Activated T-helper 1 cell treated with Interleukin-2 at 50 U/mL for 16 hours (primary cell): Measurements from ENCODE around the gene ZNF207.
A peak's percentile ranks its signal among the peaks of the same experiment; 100 is the strongest.
"Not testable (repeated sequence)": the region's sequence is repeated elsewhere in the genome, so short reads cannot be mapped to it uniquely, and the experiment has no call there.

Experiments
- DNase-seq: peaks from one replicate; pipeline ENCODE4 v3.0.0-alpha.2; 2020; ENCODE audit warnings: low read depth

The ZNF207 gene

DNA sequence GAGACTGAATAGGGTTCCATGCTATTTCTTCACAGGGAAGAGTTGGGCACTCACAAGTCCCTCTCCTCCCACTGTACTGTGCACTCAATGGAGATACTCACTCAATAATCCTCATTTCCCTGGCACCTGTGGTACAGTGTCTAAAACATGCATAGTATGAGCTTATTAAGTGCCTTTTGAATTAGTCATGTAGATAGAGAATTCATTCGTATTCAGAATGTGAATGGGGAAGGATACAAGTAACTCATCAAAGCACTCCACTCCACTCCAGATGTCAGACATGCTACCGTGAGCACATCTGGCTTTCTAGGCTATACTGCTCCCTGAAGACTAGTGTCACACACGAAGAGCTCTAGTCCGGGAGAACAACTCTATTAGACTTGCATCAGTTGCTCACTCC is 14.3 kb upstream of the ZNF207 start:
- no peak for DNase-seq

DNA sequence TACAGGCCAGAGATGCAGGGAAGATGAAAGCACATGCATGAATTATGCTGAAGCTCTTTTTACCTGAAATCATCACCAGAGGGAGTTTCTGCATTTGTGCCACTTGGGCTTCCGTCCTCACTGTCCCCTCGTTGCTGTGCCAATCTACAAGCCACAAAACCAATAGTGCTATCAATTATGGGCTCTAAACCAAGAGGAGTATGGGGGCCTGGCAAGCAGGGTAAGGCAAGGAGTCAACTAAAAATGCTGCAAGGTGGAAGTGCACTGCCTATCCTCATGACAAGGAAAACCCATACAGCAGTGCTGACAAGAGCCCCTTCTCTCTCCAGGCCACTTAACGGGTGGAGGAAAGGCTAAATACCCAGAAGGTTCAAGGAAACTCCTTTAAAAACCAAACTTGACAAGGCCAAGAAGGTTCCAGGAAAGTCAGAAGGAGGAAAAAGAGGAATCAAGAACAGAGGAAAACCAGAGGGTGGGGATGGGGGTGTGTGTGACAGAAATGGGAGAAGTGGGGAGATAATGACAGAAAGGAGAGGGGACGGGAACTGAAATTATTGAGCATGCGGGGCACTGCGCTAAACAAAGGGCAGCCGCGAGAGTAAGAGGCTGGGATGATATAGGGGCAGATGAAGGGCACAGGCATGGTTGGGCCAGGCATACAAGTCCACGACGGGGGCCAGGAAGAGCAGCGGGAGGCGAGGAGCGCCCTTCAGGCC is 8.7 kb upstream of the ZNF207 start:
- peak; percentile 10 for DNase-seq

DNA sequence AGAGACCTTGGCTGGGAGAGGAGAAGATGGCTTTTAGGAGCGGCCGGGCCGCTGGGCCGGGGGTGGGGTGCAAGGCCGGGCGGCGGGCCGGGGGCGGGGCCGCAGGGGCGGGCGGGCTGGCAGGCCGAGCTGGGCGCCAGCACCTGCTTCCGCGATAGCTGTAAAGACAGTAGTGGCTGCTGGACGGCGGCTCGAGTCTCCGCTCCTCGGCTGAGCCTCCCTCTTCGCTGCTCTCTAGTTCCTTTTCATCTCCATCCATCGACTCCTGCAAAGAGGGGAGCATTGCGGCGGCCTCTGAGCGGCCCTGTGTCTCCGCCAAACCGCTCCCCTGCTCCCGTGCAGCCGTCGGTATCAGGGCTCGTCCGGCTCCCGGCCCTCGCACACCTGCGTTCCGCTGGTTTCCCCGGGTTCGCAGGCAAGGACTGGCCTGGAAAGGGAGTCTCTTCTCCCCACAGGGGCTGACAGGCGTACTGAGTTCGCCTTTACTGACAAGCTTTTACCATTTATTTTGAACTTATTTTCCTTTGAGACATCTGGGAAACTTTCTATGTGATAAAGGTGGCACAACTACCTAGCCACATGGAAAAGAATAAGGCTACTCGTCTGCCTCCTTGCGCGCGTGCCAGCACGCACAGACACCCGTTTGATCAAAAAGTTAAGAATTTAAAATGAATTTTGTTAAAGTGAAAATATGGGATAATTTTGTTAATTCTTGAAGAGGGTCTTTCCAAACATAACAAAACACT is 7.9 kb upstream of the ZNF207 start, which contains the start of gene C17orf75:
Gene C17orf75 (minus strand): TSS at position 317 of the 746 bp plus-strand sequence. CDS start 34 bp downstream, at position 283.
- DNase-seq, result peak; percentile 61

DNA sequence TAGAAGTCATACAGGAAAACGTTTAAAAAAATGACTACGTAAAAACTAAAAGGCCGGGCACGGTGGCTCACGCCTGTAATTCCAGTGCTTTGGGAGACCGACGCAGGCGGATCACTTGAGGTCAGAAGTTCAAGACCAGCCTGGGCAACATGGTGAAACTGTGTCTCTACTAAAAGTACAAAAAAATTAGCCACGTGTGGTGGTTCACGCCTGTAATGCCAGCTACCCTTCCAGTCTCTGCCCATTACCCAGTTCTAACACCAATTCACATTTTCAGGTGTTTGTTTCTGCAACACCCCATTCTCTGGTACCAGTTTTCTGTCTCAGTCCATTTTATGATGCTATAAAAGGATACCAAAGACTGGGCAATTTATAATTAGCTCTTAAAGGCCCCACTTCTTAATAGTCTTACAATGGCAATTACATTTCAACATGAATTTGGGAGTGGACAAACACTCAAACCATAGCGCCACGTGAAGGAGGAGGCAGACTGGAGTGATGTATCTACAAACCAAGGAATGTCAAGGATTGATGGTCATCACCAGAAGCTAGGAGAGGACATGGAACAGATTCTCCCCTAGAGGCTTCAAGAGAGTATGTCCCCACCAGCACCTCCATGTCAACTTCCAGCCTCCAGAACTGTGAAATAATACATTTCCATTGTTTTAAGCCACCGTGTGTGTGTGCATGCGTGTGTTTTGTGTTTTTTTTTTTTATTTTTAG is 7.2 kb upstream of the ZNF207 start:
- DNase-seq, result no peak

DNA sequence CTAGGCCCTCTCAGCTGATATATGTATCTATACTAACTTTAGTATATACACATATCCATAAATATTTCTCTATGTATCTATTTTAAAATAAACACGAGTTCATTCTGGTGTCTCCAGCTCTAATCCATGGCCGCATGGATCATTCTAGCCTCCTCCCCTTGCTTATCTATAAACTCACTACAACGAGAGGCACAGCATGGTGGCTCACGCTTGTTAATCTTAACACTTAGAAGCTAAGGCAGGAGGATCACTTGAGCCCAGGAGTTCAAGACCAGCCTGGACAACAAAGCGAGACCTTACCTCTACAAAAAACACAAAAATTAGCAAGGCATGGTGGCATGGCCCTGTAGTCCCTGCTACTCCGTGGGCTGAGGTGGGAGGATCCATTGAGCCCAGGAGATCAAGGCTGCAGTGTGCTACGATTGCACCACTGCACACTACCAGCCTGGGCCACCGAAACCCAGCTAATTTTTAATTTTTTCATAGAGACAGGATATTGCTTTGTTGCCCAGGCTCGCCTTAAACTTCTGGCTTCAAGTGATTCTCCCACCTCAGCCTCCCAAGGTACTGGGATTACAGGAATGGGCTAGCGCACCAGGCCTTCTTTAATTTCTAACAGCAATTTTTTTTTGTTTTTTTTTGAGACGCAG is 3.9 kb upstream of the ZNF207 start:
- no peak for DNase-seq

DNA sequence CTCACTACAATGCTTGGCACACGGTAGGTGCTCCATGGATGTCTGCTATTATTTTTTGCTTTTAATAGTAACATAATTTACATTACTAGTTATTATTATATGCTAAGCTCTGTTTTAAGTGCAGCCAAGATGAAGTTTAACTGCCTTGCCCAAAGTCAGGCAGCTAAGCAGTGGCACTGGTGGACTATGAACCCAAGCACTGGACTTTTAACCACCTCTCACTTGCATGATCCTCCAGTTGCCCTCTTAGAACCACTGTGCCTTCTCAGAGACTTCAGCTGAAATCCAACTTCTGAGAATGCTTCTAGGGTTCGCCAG is 1.5 kb upstream of the ZNF207 start:
- no peak for DNase-seq

DNA sequence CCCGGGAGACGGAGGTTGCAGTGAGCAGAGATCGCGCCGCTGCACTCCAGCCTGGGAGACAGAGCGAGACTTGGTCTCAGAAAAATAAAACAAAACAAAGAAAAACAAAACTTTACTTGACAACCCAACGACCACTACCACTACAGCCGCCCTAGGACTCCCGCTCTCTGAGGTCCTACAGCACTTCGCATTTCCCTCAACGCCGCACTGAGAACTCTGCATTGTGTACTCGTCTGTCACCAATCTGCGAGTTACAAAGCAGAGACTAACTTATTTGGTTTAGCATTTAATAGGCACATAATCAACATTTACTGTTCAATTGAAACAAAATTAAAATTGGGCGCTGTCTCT is 479 bp upstream of the ZNF207 start:
- DNase-seq, result no peak

DNA sequence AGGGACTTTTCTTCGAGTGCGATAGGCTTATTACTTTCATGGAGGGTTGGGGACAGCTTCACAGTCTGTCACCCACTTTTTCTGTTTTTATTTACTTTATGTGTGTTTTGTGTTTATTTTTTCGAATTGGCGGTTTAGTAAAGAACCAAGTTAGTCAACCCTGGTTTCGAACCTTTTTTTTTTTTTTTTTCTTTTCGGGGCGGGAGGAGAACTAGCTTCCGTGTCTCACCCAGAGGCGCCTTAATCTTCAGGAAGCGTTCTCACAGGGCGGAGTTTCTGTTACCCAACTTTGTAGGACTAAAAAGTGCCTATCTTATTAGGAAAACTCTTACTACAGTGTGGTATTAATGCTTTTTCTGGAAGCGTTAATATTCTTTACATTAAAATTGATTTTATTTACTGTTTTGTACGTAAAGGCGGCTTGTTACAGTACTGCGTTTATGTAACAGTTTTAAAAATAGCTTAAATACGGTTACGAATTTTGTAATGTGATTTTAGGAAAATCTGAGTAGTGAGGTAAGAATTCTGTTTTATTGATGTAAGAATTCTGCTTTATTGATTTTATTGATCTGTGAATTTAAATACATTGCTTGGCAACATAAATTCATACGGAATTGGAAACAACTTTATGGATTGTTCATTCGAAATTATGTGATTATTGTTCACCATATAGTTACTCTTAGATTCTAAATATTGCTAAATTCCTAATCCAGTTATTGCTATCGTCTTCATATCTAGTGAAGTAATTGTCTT is 885 bp downstream of the ZNF207 start:
- DNase-seq, result no peak

DNA sequence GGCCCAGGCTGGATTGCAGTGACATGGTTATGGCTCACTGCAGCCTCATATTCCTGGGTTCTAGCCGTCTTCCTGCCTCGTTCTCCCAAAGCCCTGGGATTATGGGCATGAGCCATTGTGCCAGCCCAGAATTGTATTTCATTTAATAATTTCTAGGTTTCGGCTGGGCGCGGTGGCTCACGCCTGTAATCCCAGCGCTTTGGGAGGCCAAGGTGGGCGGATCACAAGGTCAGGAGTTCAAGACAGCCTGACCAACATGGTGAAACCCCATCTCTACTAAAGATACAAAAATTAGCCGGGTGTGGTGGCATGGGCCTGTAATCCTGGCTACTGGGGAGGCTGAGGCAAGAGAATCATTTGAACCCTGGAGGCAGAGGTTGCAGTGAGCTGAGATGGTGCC is 2.8 kb downstream of the ZNF207 start:
- DNase-seq, result not testable (repeated sequence)

DNA sequence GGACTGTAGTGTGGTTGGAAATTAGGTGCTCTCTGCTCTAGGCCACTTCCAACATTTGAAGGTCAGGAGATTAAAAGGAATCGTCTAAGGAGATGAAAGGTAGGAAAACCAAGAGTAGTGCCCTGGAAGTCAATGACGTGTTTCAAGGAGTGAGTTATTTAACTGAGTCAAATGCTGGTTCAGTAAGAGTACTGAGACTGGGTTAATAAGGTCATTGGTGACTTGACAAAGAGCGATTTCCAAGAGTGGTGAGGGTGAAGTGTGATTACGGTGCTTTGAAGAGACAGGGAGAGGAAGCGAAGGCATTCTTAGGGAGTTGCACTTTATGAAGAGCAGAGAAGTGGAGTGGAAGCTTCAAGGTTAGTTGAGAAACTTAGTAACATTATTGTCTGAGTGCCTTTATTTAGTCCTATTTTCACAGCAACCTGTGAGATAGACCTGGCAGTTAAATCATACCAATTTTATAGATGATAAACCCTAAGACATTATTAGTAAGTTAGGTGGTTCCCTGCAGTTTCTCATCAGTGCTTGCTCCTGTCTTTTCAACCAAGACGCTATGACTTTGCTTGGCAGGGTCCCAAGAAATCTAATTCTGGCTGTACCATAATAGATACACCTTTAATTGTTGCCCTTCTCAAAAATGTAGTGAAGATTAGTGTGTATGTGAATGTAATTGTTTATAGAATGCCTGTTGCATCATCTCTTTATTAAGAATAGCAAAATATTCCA is 5.9 kb downstream of the ZNF207 start:
- no peak for DNase-seq

DNA sequence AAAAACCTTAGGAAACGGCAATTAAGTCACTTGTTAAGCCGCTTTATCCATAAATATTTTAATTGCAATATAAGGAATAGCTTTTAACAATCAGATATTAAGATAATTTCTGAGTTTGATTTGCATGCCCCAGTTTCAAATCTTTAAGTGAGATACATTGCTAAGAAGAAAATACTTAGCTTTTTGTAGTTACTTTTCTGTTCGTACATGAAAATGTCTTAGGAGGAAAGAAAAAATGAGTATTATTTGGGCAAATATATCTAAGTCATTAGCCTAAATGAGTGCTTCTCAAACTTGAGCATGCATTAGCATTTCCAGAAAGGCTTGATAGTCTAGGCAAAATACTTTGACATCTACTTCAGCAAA is 6.4 kb downstream of the ZNF207 start:
- no peak for DNase-seq

DNA sequence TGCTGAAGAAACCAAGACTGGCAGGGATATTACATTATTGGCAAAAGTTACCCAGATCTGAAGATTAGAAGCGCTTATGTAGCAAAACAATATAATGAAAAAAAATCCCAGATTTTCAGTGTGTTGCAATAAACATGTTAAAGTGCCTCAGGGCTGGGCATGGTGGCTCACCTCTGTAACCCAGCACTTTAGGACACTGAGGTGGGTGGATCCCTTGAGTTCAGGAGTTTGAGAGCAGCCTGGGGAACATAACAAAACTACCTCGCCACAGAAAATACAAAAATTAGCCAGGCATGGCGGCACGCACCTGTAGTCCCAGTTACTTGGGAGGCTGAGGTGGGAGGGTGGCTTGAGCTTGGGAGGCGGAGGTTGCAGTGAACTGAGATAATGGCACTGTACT is 6.8 kb downstream of the ZNF207 start:
- no peak for DNase-seq

DNA sequence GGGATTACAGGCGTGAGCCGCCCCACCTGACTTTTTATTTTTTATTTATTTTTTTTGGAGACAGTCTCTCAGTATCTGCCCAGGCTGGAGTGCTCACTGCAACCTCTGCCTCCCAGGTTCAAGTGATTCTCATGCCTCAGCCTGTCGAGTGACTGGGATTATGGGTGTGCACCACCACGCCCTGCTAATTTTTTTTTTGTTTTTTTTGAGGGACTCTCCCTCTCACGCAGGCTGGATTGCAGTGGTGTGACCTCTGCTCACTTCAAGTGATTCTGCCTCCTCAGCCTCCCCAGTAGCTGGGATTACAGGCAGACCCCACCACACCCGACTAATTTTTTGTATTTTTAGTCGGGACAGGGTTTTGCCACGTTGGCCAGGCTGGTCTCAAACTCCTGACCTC is 7.7 kb downstream of the ZNF207 start:
- DNase-seq, result no peak

DNA sequence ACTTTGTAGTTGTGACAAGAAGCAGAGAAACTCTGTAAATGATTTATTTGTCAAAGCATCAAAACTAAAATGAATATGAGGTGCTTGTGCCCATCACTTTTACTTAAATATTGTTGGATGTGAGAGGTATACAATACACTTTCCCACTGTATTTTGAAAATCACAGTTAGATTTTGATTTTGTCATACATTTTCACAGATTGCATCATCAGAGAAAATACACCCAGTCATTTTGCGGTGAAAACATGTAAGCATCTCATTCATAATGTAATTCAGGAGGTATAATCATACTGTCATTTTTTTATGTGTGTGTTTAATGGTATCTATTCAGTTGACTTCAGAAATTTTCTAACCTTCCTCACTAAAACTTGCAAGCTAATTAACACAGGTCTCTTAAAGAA is 11.3 kb downstream of the ZNF207 start:
- DNase-seq, result no peak

DNA sequence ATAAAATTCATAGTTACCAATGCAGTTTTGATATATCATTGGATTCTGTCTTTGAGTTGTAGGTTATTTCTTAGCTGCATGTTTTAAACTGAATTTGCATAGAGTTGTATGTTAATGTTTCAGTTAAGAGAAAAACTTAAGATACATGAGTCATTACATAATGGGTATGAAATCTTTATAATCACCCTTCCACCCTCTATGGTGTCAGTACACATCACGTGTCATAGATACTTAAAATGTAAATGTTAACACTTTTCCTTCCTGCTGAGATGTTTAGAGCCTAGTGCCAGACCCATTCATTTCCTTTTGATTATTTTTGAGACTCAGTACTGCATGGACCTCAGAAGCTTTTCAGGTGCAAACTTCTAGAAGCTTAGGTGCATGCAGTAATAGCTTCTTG is 20.5 kb downstream of the ZNF207 start:
- no peak for DNase-seq

DNA sequence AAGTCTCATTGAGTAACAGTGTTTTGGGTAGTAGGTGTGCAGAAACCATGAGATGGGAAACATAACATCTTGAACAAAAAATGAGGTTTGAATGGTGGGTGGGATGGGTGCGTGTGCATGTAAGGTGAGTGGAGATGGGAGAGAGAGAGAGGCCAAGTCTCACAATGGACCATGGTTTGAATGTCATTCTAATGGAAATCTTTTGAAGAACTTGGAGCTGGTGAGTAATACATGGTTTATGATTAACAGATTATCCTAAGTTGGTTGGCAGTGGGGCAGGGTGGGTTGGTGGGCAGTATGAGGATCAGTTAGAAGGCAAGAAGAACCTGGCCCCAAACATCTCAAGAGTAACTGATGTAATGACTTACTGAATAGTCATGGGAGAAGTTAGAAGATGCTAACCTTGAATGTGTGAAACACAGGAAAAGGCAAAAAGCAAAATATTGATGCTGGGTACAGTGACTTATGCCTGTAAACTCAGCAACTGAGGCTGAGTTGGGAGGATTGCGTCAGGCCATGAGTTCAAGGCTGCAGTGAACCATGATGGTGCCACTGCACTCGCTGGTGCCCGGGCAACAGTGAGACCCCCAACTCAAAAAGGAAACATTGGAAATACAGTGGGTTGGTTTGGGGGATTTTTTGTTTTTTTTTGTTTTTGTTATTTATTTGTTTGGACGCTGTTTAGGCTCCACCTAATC is 32.7 kb downstream of the ZNF207 start:
- no peak for DNase-seq

DNA sequence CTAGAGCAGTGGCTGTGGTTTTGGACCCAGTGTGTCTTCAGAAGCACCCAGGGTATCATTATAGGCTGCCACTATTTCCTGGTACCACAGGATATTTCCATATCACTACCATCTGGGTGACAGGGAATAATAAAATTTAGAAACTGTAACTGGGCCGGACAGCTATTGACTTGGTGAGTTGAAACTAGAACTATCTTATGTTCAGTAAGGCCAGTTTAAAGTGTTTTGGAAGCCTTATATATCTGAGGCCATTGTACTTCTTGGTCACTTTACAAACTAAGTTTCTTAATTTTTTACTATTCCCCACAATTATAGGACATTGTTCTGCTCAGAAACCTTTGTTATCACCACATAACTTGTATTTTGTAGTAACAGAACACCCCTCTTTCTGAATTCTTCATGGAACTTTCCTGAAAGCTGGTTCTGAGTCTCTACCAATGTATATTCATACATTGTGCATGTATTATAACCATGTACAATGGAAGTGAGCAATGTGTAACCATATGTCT is 34.0 kb downstream of the ZNF207 start:
- DNase-seq, result no peak

DNA sequence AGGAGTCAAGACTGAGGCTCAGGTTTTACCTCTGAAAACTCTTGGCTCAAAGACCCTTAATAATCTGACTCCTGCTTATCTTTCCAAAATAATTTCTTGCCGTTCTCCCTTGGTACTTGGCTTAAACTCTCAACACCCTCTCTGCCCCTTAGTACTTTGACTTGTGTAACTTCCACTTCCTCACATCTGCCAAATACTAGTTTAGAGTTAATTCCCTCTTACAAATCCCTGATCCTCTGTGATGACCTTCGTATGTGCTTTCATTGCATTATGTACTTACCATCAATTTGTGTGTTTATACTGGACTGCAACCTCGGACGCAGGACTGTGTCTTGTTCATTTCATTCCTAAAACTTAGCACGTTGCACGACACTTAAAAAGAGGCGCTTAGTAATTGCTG is 35.2 kb downstream of the ZNF207 start:
- no peak for DNase-seq

DNA sequence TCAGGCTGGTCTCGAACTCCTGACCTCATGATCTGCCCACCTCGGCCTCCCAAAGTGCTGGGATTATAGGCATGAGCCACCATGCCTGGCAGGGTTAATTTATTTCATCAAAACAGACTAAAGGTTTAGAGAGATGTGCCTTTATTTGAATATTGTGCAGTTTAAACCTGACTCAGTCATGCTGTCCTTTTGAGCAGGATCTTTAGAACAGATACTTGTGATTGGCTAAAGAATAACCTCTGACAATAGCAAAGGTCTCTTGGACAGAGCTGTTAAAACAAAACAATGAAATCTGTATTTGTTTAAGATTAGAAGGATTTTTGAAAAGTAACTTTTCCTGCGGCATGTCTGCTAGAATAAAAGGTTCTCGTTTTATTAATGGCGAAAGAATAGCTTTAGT is 36.0 kb downstream of the ZNF207 start:
- DNase-seq, result no peak

DNA sequence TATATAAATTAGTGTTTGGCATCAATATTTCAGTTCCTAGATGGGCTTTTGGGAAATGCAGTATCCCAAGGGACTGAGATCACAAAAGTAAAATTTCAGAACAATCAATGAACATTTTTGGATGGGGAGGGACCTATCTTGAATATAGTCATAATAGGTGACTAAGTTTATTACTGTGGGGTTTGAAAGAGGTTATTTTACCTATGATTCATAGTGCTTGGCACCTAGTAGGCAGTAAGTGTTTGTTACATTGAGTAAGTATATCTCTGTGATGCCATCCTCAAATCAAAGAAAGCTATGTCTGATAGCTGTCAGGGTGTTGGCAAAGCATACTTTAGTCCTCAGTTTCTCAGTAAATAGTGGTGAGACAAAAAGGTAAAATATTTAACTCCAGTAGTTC is 36.9 kb downstream of the ZNF207 start:
- DNase-seq, result no peak

DNA sequence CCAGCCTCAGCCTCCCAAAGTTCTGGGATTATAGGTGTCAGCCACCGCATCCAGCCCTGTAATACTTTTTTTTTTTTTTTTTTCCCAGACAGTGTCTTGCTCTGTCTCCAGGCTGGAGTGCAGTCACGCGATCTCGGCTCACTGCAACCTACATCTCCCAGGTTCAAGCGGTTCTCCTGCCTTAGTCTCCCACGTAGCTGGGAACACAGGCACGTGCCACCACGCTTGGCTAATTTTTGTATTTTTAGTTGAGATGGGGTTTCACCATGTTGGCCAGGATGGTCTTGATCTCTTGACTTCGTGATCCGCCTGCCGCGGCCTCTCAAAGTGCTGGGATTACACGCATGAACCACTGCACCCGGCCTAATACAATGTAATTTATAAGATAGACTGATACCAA is 38.2 kb downstream of the ZNF207 start:
- not testable (repeated sequence) for DNase-seq
